GM21717 (cell line): ENCODE measurements around the gene SNX9.
"Not testable (repeated sequence)": the region's sequence is repeated elsewhere in the genome, so short reads cannot be mapped to it uniquely, and the experiment has no call there.

Source experiments
- ATAC-seq: cut with Tn5 transposase; IDR thresholded peaks from one replicate; pipeline ENCODE4 v1.9.1; 2021; ENCODE audit warnings: mild to moderate bottlenecking, moderate library complexity; ENCODE audit not compliant: unreplicated experiment

SNX9 gene

GRCh38 chr6:157823001-157823527, at the start of gene SNX9:
SNX9 (plus strand) TSS chr6:157823246; CDS start chr6:157823435, 189 bp downstream.
- peak; percentile 61 for ATAC-seq

- ATAC-seq, result no peak
These were observed 49.7 kb upstream of the SNX9 start for GRCh38 chr6:157773248-157773773.

DNA sequence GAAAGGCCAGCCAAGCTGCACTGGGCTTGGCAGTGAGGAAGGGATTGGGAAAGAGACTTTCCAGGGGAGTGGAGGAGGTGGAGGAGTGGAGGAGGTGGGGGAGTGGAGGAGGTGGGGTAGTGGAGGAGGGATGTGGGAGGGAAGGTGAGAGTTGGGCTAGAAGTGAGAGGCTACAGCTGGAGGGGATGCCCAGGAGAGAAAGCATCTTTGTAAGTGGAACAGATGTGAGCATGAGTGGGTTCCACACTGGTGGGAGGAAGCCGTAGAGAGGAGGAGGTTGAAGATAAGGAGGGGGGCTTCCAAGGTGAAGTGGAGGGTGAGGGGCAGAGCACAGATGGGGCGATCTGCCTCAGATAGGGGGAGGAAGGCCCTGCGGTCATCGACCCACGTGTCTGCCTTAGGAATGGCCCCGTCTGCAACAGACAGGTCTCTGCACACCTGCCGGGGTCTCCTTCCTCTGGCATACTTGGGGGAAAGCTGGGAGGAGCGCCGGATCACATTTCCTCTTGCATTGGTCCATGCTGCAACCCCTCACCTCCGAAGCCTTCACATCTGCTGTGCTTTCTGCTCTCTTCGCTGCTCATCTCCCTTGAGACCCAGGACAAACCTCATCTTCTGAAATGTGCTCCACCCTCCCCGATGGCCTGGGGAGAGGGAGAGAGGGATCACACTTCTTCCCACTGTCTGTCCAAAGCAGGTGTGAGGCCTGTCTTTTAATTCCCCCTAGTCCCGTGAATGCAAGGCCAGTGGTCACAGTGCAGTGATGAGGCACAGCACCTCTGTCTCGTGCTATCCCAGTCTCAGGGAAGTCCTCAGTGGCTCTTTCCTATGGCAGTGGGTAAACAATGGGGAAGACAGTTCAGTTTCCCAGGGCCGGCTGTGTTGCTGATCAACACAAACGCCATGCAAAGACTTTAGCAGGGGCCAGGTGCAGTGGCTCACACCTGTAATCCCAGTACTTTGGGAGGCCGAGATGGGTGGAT, 48.6 kb upstream of the SNX9 start:
- ATAC-seq, result no peak

DNA sequence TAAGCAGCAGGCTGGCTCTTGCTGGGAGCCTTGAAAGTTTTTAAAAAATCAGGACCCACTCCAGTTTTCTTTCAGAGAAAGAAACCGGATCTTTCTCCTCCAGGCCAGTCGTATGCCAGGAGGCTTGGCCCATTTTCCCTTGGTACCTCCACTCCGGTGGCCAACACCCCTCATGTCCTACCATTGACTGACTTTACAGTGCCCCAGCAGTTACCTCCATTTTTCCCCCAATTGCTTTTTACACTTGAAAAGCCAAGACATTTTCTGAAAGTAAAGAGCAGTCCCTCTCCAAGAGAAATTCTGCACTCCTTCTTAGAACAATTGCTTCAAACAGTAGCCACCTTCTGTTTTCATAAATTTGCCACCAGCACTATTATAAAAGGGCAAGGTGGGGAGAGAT, 47.7 kb upstream of the SNX9 start:
- ATAC-seq, result no peak

GRCh38 chr6:157777344-157777743, 45.7 kb upstream of the SNX9 start:
- no peak for ATAC-seq

DNA sequence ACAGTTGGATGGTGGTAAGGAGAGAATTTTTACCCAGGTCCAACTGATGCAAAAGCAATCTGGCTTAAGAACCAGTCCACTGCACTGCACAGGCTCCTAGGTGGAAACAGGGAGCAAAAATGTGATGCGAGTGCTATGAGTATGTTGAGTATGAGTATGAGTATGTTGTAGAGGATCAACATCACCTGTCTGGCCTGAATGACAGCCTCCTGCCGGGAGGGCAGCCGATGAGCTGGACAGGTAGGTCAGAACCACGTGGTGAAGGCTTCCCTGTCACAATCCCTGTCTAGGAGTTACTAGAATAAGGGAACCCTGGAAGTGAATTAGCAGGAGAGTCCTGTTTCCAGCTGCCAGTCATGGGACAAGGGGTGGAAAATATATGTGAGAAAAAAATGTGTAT, 44.3 kb upstream of the SNX9 start:
- no peak for ATAC-seq

GRCh38 chr6:157779705-157780604, 43.1 kb upstream of the SNX9 start:
- ATAC-seq, result no peak

- no peak for ATAC-seq
These were observed 37.4 kb upstream of the SNX9 start for GRCh38 chr6:157785636-157786035.

DNA sequence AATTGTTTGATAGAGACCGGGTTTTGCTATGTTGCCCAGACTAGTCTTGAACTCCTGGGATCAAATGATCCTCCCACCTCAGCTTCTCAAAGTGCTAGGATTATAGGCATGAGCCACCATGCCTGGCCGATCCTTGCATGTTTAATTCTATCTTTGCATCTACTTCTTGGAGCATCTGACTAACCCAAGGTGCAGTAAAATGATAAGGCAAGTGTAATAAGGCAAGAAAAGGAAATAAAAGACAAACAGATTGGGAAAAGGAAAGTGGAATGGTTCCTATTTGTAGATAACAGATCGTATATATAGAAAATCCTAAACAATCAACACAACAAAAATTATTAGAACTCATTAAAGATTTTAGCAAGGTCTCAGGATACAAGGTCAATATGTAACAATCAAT, 36.8 kb upstream of the SNX9 start:
- ATAC-seq, result no peak

DNA sequence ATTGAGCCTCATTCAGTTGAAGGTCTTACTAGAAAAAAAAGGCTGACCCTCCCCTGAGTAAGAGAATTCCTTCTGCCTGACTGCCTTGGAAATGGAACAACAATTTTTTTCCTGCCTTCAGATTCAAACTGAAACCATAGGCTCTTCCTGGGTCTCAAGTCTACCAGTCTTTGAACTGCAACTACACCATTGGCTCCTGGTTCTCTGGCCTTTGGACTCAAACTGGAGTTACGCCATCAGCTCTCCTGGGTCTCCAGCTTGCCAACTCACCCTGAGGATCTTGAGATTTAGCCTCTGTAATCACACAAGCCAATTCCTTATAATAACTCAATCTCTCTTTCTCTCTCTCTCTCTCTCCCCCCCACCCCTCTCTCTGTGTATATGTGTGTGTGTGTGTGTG, 36.0 kb upstream of the SNX9 start:
- ATAC-seq, result no peak

GRCh38 chr6:157788180-157788579, 34.9 kb upstream of the SNX9 start:
- no peak for ATAC-seq

- no peak for ATAC-seq
These were observed 33.7 kb upstream of the SNX9 start for GRCh38 chr6:157789297-157789696.

DNA sequence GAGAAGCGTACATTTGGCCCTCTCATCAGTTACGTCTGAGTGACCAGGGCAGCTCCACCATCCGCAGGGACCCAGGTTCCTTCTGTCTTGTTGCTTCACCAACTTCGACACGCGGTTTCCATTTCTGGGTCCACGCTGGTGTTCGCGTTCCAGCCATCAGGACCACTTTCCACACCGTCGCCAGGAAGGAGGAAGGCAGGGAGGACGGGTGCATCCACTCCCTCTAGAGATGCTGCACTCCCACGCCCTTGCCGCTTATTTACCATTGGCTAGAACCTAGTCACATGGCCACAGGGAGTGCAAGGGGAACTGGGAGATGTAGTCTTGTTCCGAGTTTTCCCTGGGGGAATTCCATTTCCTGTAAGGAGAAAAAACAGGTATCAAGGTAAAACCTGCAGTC, 33.2 kb upstream of the SNX9 start:
- no peak for ATAC-seq

DNA sequence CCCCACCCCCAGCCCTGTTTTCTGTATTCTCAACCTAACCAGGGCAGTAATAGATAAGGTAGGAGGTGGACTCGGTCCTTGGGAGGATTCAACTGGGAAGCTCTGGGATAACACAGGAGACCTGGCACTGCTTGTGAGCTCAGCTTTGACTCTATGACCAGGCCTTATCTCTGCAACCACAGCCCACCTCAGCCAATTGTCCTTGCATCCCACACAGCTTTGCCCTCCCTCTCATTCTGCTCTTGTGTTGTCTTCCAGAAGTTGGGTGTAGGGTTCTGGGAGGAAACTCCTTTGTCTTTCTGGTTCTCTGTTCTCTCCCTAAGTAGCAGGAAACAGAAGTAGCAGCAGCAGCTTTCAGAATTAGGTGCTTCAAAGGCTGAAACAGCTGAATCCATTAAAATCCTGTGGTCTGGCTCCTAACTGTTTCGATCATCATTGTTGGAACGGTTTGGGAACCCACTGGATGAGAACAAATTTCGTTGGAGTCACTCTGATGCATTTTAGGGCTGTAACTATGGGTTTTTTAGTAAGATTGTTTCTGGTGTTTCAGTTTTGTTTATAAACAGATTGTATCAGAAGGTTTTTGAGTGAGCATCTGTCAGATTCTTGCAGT, 32.4 kb upstream of the SNX9 start:
- no peak for ATAC-seq

DNA sequence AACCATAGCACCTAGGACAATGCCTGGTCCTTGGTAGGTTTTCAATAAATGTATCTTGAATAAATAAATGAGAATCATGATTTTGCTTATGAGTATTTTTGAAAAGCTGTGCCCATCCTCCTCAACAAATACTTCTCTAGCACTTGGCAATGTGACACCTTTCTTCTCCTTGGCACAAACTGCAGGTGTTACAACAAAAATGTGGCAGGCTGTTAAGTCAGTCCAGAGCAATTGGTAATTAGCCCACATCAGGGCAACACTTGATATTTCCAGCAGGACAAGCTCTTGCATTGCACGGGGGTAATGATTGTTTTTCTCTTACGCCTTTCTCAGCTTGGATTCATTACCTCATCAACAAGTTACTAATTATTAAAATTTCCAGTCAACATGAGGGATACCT, 31.6 kb upstream of the SNX9 start:
- ATAC-seq, result no peak

- ATAC-seq, result no peak
These were observed 30.4 kb upstream of the SNX9 start for GRCh38 chr6:157792671-157793070.

DNA sequence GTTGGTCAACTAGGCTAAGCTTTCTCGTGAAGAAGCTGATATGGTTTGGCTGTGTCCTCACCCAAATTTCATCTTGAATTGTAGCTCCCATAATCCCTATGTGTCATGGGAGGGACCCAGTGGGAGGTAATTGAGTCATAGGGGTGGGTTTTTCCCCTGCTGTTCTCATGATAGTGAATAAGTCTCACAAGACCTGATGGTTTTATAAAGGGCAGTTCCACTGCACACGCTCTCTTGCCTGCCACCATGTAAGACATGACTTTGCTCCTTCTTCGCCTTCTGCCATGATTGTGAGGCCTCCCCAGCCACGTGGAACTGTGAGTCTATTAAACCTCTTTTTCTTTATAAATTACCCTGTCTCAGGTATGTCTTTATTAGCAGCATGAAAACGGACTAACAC, 29.0 kb upstream of the SNX9 start:
- not testable (repeated sequence) for ATAC-seq

DNA sequence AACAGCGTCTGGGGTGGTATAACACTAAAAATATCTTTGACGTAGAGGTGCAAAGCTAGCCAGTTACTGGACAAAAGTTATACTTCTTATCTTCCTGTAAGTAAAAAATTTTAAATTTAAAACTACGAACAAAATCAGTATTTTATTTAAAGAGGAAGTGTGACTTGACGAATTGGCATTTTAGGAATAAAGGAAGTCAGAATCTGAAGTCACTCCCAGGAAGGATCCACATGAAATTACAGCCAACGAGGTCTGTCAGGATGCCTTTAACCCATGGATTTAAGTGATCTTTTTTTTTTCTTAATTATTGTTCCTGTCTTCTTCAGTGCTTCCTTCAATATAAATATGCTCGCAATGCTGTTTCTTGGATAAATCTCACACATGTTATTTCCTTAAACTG, 27.2 kb upstream of the SNX9 start:
- ATAC-seq, result no peak

DNA sequence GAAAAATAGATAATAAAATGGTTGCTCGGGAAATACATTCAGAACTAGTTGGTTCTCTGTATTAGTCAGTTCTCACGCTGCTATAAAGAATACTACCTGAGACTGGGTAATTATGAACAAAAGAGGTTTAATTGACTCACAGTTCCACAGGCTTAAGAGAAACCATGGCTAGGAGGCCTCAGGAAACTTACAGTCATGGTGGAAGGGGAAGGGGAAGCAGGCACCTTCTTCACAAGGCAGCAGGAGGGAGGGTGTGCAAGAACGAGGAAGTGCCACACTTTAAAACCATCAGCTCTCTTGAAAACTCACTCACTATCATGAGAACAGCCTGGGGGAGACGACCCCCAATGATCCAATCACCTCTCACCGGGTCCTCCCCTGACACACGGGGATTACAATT, 24.2 kb upstream of the SNX9 start:
- ATAC-seq, result no peak

GRCh38 chr6:157799561-157799960, 23.5 kb upstream of the SNX9 start:
- ATAC-seq, result not testable (repeated sequence)
